HG03571 (cell line): ENCODE results near the gene PDLIM5.
"Not testable (repeated sequence)": the region's sequence is repeated elsewhere in the genome, so short reads cannot be mapped to it uniquely, and the experiment has no call there.

ENCODE experiments used
- ATAC-seq: cut with Tn5 transposase; IDR thresholded peaks from one replicate; pipeline ENCODE4 v1.9.1; 2021; ENCODE audit not compliant: unreplicated experiment

PDLIM5 gene

DNA sequence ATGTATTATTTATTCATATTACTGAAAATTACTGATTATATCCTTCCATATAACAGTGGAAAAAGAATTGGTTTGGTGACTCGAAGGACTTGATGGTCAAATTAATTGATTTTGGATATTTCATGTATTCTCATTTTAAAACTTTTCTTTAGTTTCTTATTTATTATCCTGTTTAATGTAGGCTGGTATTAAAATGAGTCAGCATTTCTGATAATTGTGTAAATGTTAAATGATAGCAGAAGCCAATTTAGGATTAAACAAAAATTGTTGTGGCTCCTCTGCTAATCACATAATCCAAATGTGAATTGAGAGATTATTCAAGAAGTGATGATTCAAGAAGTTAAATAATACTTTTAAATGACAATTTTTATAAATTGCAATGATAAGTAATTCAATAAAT lies 38.7 kb downstream of the PDLIM5 start:
- no peak for ATAC-seq

DNA sequence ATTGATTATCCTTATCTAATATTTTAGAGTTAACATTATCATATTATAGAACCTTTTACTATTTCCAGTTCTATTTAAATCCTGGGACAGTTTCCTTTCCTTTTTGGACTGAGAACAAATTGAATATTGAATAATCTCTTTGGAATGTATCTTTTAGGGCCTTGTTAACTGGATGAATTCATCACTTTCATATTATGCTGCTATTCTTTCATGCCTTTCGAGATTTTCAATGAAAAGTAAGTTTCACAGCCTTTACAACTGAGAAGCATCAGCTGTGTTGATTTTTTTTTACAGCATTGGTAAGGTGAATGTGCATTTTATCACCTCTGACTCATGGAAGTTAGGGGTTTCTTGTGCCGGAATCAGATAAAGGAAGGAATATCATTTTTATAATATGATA lies 39.6 kb downstream of the PDLIM5 start:
- ATAC-seq = no peak

DNA sequence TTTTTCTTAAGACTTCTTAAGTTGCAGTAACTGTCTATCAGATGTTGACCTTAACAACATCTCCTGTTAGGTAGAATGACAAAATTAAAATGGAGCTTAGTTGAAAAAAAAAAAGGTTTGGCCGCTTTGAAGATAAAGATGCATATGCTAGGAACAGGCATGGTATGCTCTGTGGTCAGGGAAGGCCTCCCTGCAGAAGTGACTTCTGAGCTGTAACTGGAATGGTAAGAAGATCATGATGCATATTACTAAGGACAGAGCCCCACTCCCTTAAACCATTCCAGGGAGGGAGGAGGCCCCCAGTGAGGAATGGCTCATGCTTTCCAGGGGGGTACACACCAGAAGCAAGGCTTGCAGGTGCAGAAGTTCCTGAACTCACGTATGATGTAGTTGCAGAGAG lies 43.7 kb downstream of the PDLIM5 start:
- ATAC-seq = no peak

DNA sequence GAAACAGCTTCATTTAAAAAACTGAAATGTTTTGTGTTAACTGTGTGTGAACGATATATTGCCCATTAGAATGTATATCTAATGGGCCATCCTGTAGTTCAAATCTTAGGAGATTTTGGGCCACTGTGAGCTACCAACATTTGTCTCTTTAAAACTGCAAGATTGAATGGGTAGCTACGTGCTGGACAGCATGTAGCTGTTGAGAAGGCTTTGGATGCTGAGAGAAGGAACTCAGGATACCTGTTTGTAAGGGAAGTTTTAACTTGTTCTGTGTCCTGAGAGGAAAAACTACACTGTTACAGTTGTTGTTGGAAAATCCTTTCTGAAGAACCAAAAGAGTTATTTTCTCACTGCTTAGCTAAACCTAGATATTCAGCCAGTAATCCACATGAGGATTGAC lies 45.9 kb downstream of the PDLIM5 start:
- ATAC-seq = no peak

- ATAC-seq = no peak
Observed at GRCh38 chr4:94498502-94498901, 46.8 kb downstream of the PDLIM5 start.

- ATAC-seq = no peak
Observed at GRCh38 chr4:94500685-94501084, 48.9 kb downstream of the PDLIM5 start.

GRCh38 chr4:94504545-94504944 lies 52.8 kb downstream of the PDLIM5 start:
- ATAC-seq = no peak

DNA sequence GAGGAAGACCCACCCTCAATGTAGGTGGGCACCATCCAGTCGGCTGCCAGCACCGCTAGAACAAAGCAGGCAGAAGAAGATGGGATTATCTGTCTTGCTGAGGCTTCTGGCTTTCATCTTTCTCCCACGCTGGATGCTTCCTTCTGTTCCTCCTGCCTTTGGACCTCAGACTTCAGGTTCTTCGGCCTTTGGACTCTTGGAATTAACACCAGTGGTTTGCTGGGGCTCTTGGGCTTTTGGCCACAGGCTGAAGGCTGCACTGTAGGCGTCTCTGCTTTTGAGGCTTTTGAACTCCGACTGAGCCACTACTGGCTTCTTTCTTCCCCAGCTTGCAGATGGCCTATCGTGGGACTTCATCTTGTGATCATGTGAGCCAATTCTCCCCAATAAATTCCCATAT lies 55.1 kb downstream of the PDLIM5 start:
- no peak for ATAC-seq

- no peak for ATAC-seq
Observed at GRCh38 chr4:94507281-94507680, 55.5 kb downstream of the PDLIM5 start.

GRCh38 chr4:94507708-94508107 lies 56.0 kb downstream of the PDLIM5 start:
- ATAC-seq = no peak

- ATAC-seq = no peak
Observed at GRCh38 chr4:94508296-94508695, 56.6 kb downstream of the PDLIM5 start.

DNA sequence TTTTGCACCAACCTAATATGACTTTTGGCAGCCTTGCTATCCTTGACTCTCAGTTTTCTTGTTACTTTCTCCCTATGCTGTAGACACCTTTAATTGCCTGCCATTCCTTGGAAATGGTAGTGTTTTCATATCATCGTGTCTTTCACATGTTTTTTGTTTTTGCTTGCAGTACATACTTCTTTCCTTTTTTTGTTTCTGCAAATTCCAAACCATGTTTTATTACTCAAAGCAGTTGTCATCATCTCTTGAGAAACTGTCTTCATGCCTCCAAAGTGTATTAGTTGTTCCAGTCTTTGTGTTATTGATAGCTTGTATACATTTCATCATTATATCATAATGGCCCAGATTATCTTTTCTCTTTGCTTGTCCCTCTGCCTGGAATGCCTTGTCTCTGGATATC lies 57.1 kb downstream of the PDLIM5 start:
- no peak for ATAC-seq

DNA sequence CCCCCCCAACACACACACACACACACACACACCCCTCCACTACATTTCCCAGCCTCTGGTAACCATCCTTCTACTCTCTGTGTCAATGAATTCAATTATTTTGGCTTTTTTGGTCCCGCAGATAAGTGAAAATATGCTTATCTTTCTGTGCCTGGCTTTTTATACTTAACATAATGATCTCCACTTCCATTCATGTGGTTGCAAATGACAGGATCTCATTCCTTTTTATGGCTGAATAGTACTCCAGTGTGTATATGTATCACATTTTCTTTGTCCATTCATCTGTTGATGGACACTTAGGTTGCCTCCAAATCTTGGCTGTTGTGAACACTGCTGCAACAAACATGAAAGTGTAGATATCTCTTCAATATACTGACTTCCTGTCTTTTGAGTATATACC lies 59.8 kb downstream of the PDLIM5 start:
- ATAC-seq = no peak

DNA sequence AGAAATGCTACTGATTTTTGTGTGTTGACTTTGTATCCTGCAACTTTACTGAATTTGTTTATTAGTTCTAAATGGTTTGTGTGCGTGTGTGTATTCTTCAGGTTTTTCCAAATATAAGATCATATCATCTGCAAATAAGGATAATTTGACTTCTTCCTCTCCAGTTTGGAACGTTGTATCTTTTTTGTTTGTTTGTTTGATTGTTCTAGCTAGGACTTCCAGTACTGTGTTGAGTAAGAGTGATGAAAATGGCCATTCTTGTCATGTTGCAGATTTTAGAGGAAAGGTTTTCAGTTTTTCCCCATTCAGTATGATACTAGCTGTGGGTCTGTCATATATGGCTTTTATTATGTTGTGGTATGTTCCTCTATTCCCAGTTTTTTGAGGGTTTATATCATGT lies 61.8 kb downstream of the PDLIM5 start:
- ATAC-seq = not testable (repeated sequence)

DNA sequence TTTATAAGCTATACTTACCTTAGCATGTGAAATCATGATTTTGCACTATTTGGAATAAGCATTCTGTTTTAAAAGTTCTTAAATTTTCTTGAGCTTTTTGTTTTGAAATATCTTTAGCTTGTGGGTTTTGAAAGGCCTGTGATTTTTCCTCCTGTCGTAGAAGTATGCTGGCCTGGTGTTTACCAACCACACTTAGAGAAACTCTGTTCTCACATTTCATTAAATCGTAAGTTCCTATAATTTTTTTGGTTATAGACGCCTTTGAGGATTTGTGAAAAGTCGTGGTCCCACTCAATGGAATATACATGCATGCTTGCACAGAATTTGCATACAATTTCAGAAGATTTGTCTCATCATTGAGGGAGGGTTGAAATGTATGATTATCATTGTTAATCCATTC lies 63.6 kb downstream of the PDLIM5 start:
- no peak for ATAC-seq

GRCh38 chr4:94516067-94516466 lies 64.3 kb downstream of the PDLIM5 start:
- no peak for ATAC-seq

GRCh38 chr4:94516999-94517398 lies 65.3 kb downstream of the PDLIM5 start:
- no peak for ATAC-seq

GRCh38 chr4:94517492-94517891 lies 65.8 kb downstream of the PDLIM5 start:
- ATAC-seq = no peak

GRCh38 chr4:94519019-94519418 lies 67.3 kb downstream of the PDLIM5 start:
- ATAC-seq = peak; percentile 58

- no peak for ATAC-seq
Observed at GRCh38 chr4:94519925-94520789, 68.4 kb downstream of the PDLIM5 start.

DNA sequence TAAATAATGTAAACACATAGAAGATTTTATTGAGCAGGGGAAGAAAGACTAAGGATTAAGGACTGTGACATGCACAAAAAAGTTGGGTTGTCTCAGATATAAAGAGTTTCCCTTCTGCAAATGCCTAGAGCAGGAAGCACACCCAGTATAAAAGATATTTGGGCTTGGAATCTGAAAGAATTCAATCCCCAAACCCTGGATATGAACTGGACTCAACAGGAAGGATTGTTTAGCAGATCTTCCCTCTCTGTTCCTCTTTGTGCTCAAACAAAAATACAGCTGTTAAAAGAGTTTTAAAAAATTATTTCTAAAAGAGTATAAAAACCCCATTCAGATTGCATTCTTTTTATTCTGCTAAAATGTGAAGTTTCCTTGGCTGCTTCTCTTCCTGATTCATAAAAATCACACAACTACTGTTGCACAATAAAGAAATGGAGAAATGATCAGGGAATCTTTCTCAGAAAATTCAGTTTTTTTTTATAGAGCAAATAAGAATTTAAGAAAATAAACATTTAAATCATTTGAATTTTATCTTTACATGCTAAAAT lies 71.4 kb downstream of the PDLIM5 start:
- ATAC-seq = no peak

- ATAC-seq = no peak
Observed at GRCh38 chr4:94523617-94524016, 71.9 kb downstream of the PDLIM5 start.
